ENCODE measurements around the gene NKX2-4. TPM values are rescaled to one million over a fixed set of nuclear protein-coding genes. Genes with fewer than 3 reads are reported as not detected.

NKX2-4 gene
- total RNA-seq, 1 experiment from 2014 or later = 0.15 TPM

GRCh38 chr20:21389368-21389767, 8.0 kb downstream of the NKX2-4 start:
- Histone ChIP-seq H3K56ac (ENCODE audit: insufficient read length, low read depth, low read length) (no peak overlapping the region), H3K18ac (ENCODE audit: insufficient read length, low read depth, low read length) (no peak overlapping the region), H3K79me2 (ENCODE audit: insufficient read depth, low read length) (no peaks in the 10 kb centered on the region; the same call in 1 of the 2 replicates), H3K27me3 (ENCODE audit: insufficient read depth, low read length) (peaks cover 20% of the 10 kb centered on the region), H2AK5ac (ENCODE audit: insufficient read length, low read length) (no peak overlapping the region), H3K23me2 (ENCODE audit: insufficient read length, low read depth, low read length, poor library complexity, severe bottlenecking) (no peaks in the 10 kb centered on the region), H3K27ac (ENCODE audit: insufficient read length, low read depth, low read length) (no peak overlapping the region), H3K23ac (ENCODE audit: insufficient read length, low read depth, low read length) (no peak overlapping the region), H3T11ph (ENCODE audit: low read length) (no peak overlapping the region), H4K8ac (replicated peaks; ENCODE audit: insufficient read length, low read depth, low read length) (no peak overlapping the region), H3K4me1 (ENCODE audit: insufficient read depth, low read length) (peaks cover 2% of the 10 kb centered on the region; the same call in 1 of the 2 replicates), H3K14ac (ENCODE audit: insufficient read depth, low read length) (no peak overlapping the region), H2BK20ac (ENCODE audit: low read depth, low read length, poor library complexity, severe bottlenecking) (no peak overlapping the region), H3K4ac (ENCODE audit: low read depth, low read length) (no peak overlapping the region), H2BK15ac (ENCODE audit: low read depth, low read length) (no peak overlapping the region), H2BK5ac (ENCODE audit: insufficient read length, low read length) (no peak overlapping the region), H2BK120ac (ENCODE audit: low read depth, low read length, poor library complexity, severe bottlenecking) (no peak overlapping the region), H2BK12ac (ENCODE audit: insufficient read length, low read depth, low read length) (no peak overlapping the region), H3K9me3 (ENCODE audit: control insufficient read depth, low read depth, low read length) (no peaks in the 10 kb centered on the region), H4K5ac (ENCODE audit: insufficient read length, low read depth, low read length) (no peak overlapping the region), H3K4me2 (ENCODE audit: insufficient read depth, insufficient read length, low read length) (no peak overlapping the region), H2AFZ (ENCODE audit: low read length) (no peak overlapping the region), H4K20me1 (ENCODE audit: control insufficient read depth, insufficient read depth, insufficient read length) (no peaks in the 10 kb centered on the region), H3K9ac (ENCODE audit: extremely low read depth, insufficient read length, low read length) (no peak overlapping the region), H4K91ac (ENCODE audit: insufficient read length, low read depth, low read length) (no peak overlapping the region), H3K79me1 (ENCODE audit: insufficient read depth, low read depth, low read length, poor library complexity, severe bottlenecking) (peaks cover 2% of the 10 kb centered on the region)
- Mint-ChIP-seq H3K27me3 (ENCODE audit: low read depth) (peaks cover 42% of the 10 kb centered on the region), H3K4me3 (no peak overlapping the region), H3K4me1 (peaks cover 9 to 17% of the 10 kb centered on the region in 2 experiments), H3K27ac (no peak overlapping the region), H3K36me3 (ENCODE audit: insufficient read depth in 1 of 3, low read depth in 3 of 3) (peaks cover 0 to 30% (median 18%) of the 10 kb centered on the region in 3 experiments; a peak in 5 of 7 replicates), H3K9me3 (no peaks in the 10 kb centered on the region; a peak in 1 of 5 replicates)
- WGBS (ENCODE audit: extremely low coverage, insufficient read length, low lambda C conversion rate) = no CpG with 5 or more reads among the region's 1 CpG
- TF ChIP-seq CTCF (conservative IDR thresholded peaks at IDR 0.05) = no peak
- DNase-seq = no peak

Data from H9 (cell line).